Fibroblast of lung (primary cell): Measurements from ENCODE around the gene PDS5B. TPM values are rescaled to one million over a fixed set of nuclear protein-coding genes. Genes with fewer than 3 reads are reported as not detected.

Experiments used
- DNase-seq, 2 donors: peaks; one replicate each; pipeline versions ENCODE4 v3.0.0 to v3.0.0-alpha.2; 2010; ENCODE audit warnings: low read depth in 2 of 2
- H2AFZ ChIP-seq: 2 replicates; pipeline ENCODE4 v1.5.1; 2012; ENCODE audit warnings: low read length, control low read depth, inconsistent platforms
- H3K27ac ChIP-seq: 2 replicates; pipeline ENCODE4 v1.5.1; 2011; ENCODE audit warnings: low read length, control low read depth; ENCODE audit not compliant: insufficient read depth
- H3K27me3 ChIP-seq: 2 replicates; pipeline ENCODE4 v1.5.1; 2011; ENCODE audit warnings: mild to moderate bottlenecking, low read length; ENCODE audit not compliant: control insufficient read depth, insufficient read depth
- H3K36me3 ChIP-seq: 2 replicates; pipeline ENCODE4 v1.5.1; 2011; ENCODE audit warnings: low read length; ENCODE audit not compliant: control insufficient read depth, insufficient read depth
- H3K4me1 ChIP-seq: 2 replicates; pipeline ENCODE4 v1.5.1; 2011; ENCODE audit warnings: low read length; ENCODE audit not compliant: control insufficient read depth, insufficient read depth; ENCODE audit errors: extremely low read depth
- H3K4me2 ChIP-seq: 2 replicates; pipeline ENCODE4 v1.5.1; 2011; ENCODE audit warnings: low read length, control low read depth; ENCODE audit not compliant: insufficient read depth; ENCODE audit errors: extremely low read depth
- H3K4me3 ChIP-seq, 4 experiments: fragments of 200-600 bp in 1 of 4; sonication (generic) in 1 of 4; replicated peaks in 1 of 4; 2 replicates each; pipeline ENCODE4 v1.5.1; 2011 to 2016; ENCODE audit warnings: low read length in 4 of 4, low read depth in 3 of 4, mild to moderate bottlenecking in 3 of 4, control low read depth in 2 of 4, inconsistent platforms in 1 of 4, mixed read lengths in 1 of 4; ENCODE audit not compliant: insufficient read depth in 1 of 4; ENCODE audit errors: control extremely low read depth in 1 of 4
- H3K79me2 ChIP-seq: 2 replicates; pipeline ENCODE4 v1.5.1; 2012; ENCODE audit warnings: mild to moderate bottlenecking, low read length, inconsistent platforms; ENCODE audit not compliant: control insufficient read depth, insufficient read depth
- H3K9ac ChIP-seq: 2 replicates; pipeline ENCODE4 v1.5.1; 2011; ENCODE audit warnings: mild to moderate bottlenecking, low read length, control low read depth; ENCODE audit not compliant: insufficient read depth
- H3K9me3 ChIP-seq: 2 replicates; pipeline ENCODE4 v1.5.1; 2012; ENCODE audit warnings: low read depth, low read length; ENCODE audit not compliant: control insufficient read depth, insufficient read depth
- H4K20me1 ChIP-seq: 2 replicates; pipeline ENCODE4 v1.5.1; 2011; ENCODE audit warnings: low read length; ENCODE audit not compliant: control insufficient read depth, insufficient read depth; ENCODE audit errors: extremely low read depth
- CTCF ChIP-seq, 2 donors: IDR thresholded peaks in 1 of 2; conservative IDR thresholded peaks in 1 of 2; 1 replicate in 1 of 2; 2 replicates in 1 of 2; pipeline ENCODE4 v1.5.1; 2011 to 2012; ENCODE audit warnings: low read length in 2 of 2, control low read depth in 1 of 2, inconsistent platforms in 1 of 2, low read depth in 1 of 2, mild to moderate bottlenecking in 1 of 2
- EZH2 ChIP-seq: IDR thresholded peaks from 2 replicates; pipeline ENCODE4 v1.5.1; 2012; ENCODE audit warnings: low read length, control low read depth, mild to moderate bottlenecking; ENCODE audit errors: missing control alignments
- polyA plus RNA-seq, 2 donors: library from polyadenylated mRNA; depleted of rRNA in 1 of 2; stranded (reverse) in 1 of 2; unstranded in 1 of 2; fragments of >200 nt; gene quantifications; 2 replicates each; pipeline ENCODE4 v1.2.1, GENCODE V29; 2011 to 2012; ENCODE audit warnings: missing spikeins in 1 of 2
- total RNA-seq: library from RNA; depleted of rRNA; stranded (reverse); fragments of >200 nt; gene quantifications from 2 replicates; pipeline ENCODE4 v1.2.1, GENCODE V29; 2014

PDS5B gene
- total and polyA plus RNA-seq, 2 donors (not counting 1 experiment from before 2014, with no cell fraction given): 18.6 to 25.6 TPM

- H3K27me3 ChIP-seq: no peaks in the 10 kb centered on the region
- H3K9ac ChIP-seq: no peak overlapping the region
- no peak overlapping the region for H2AFZ ChIP-seq
- H4K20me1 ChIP-seq: no peaks in the 10 kb centered on the region
- no peak for TF ChIP-seq EZH2
- TF ChIP-seq CTCF (conservative IDR thresholded peaks at IDR 0.05 in 1 of 2, IDR thresholded peaks at IDR 0.05 in 1 of 2; ENCODE audit: low read depth in 1 of 2, low read length in 2 of 2): no peak
- no peaks in the 10 kb centered on the region for H3K79me2 ChIP-seq
- H3K4me1 ChIP-seq: no peaks in the 10 kb centered on the region
- H3K4me3 ChIP-seq: no peak overlapping the region
- no peak for DNase-seq
- H3K36me3 ChIP-seq: no peaks in the 10 kb centered on the region
- H3K9me3 ChIP-seq: no peaks in the 10 kb centered on the region
- no peak overlapping the region for H3K4me2 ChIP-seq
- H3K27ac ChIP-seq: no peak overlapping the region
Measured at GRCh38 chr13:32674503-32674902, 88.3 kb downstream of the PDS5B start.

- TF ChIP-seq EZH2 (no peak), CTCF (conservative IDR thresholded peaks at IDR 0.05 in 1 of 2, IDR thresholded peaks at IDR 0.05 in 1 of 2; ENCODE audit: low read depth in 1 of 2, low read length in 2 of 2) (no peak)
- Histone ChIP-seq H3K4me2 (no peak overlapping the region), H3K36me3 (no peaks in the 10 kb centered on the region), H3K79me2 (no peaks in the 10 kb centered on the region), H3K9me3 (no peaks in the 10 kb centered on the region), H3K4me1 (no peaks in the 10 kb centered on the region), H2AFZ (no peak overlapping the region), H4K20me1 (no peaks in the 10 kb centered on the region), H3K9ac (no peak overlapping the region), H3K27me3 (no peaks in the 10 kb centered on the region), H3K4me3 (no peak overlapping the region), H3K27ac (no peak overlapping the region)
- peak in 1 of 2 donors; percentile 60 for DNase-seq
Measured at GRCh38 chr13:32676242-32676641, 90.0 kb downstream of the PDS5B start.

GRCh38 chr13:32682130-32682529, 95.9 kb downstream of the PDS5B start:
- Histone ChIP-seq H3K79me2 (no peaks in the 10 kb centered on the region), H3K4me1 (no peaks in the 10 kb centered on the region), H3K4me2 (no peak overlapping the region), H3K9me3 (no peaks in the 10 kb centered on the region), H3K27ac (no peak overlapping the region), H4K20me1 (no peaks in the 10 kb centered on the region), H3K4me3 (no peak overlapping the region), H2AFZ (no peak overlapping the region), H3K36me3 (no peaks in the 10 kb centered on the region), H3K27me3 (no peaks in the 10 kb centered on the region), H3K9ac (no peak overlapping the region)
- TF ChIP-seq CTCF (conservative IDR thresholded peaks at IDR 0.05 in 1 of 2, IDR thresholded peaks at IDR 0.05 in 1 of 2; ENCODE audit: low read depth in 1 of 2, low read length in 2 of 2): no peak
- no peak for TF ChIP-seq EZH2
- DNase-seq: no peak
